ENCODE measurements around the gene REPIN1. TPM values are rescaled to one million over a fixed set of nuclear protein-coding genes. Genes with fewer than 3 reads are reported as not detected.

The REPIN1 gene
- total RNA-seq, 1 experiment from 2014 or later = 113 TPM

GRCh38 chr7:150420987-150421674, 52.5 kb downstream of the REPIN1 start:
- Histone ChIP-seq H3K4me3 (ENCODE audit: low read depth, low read length, poor library complexity, severe bottlenecking) (no peak overlapping the region), H3K9me3 (ENCODE audit: low read depth, low read length, poor library complexity, severe bottlenecking) (no peaks in the 10 kb centered on the region), H3K4me1 (ENCODE audit: insufficient read depth, low read length, poor library complexity, severe bottlenecking) (peaks cover 4% of the 10 kb centered on the region), H3K36me3 (ENCODE audit: insufficient read depth, low read length, poor library complexity, severe bottlenecking) (no peaks in the 10 kb centered on the region), H3K27me3 (replicated peaks; ENCODE audit: insufficient read depth, low read depth, low read length, poor library complexity) (no peaks in the 10 kb centered on the region), H3K27ac (ENCODE audit: low read depth, low read length, poor library complexity, severe bottlenecking) (no peak overlapping the region)
- ChIA-PET CTCF (no interaction called here), POLR2A (ENCODE audit: low non-redundant PET) (no interaction called here)
- no TSS peak for BruUV-seq (replicated peaks)
- intact Hi-C loops (cut with micrococcal nuclease; ENCODE audit: unreplicated experiment) = loop anchor here (1.0 to 5.0 kb wide), 2 partner anchors 64 to 135 kb away; no protein-coding TSS in a partner anchor
- TF ChIP-seq, protein P1, sequence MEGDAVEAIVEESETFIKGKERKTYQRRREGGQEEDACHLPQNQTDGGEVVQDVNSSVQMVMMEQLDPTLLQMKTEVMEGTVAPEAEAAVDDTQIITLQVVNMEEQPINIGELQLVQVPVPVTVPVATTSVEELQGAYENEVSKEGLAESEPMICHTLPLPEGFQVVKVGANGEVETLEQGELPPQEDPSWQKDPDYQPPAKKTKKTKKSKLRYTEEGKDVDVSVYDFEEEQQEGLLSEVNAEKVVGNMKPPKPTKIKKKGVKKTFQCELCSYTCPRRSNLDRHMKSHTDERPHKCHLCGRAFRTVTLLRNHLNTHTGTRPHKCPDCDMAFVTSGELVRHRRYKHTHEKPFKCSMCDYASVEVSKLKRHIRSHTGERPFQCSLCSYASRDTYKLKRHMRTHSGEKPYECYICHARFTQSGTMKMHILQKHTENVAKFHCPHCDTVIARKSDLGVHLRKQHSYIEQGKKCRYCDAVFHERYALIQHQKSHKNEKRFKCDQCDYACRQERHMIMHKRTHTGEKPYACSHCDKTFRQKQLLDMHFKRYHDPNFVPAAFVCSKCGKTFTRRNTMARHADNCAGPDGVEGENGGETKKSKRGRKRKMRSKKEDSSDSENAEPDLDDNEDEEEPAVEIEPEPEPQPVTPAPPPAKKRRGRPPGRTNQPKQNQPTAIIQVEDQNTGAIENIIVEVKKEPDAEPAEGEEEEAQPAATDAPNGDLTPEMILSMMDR (conservative IDR thresholded peaks at IDR 0.05; ENCODE audit: low read depth, low read length) = peak; percentile 96
- no peak for TF ChIP-seq EZH2 (IDR thresholded peaks at IDR 0.05; ENCODE audit: borderline replicate concordance, low read depth, low read length, poor library complexity, severe bottlenecking)
- peak; percentile 88 for DNase-seq (ENCODE audit: low spot score)

- no peak for DNase-seq (ENCODE audit: low spot score)
These were observed 53.2 kb downstream of the REPIN1 start for GRCh38 chr7:150421831-150422230.

More at GRCh38 chr7:150421831-150422230, 53.2 kb downstream of the REPIN1 start:
- H3K27me3 ChIP-seq (replicated peaks; ENCODE audit: insufficient read depth, low read depth, low read length, poor library complexity) = no peaks in the 10 kb centered on the region
- POLR2A ChIA-PET (ENCODE audit: low non-redundant PET) = no interaction called here
- H3K4me1 ChIP-seq (ENCODE audit: insufficient read depth, low read length, poor library complexity, severe bottlenecking) = peaks cover 4% of the 10 kb centered on the region
- intact Hi-C loops (cut with micrococcal nuclease; ENCODE audit: unreplicated experiment) = loop anchor here (1.0 to 5.0 kb wide), 2 partner anchors 65 to 136 kb away; no protein-coding TSS in a partner anchor
- BruUV-seq (replicated peaks) = no TSS peak
- no peaks in the 10 kb centered on the region for H3K9me3 ChIP-seq (ENCODE audit: low read depth, low read length, poor library complexity, severe bottlenecking)
- H3K4me3 ChIP-seq (ENCODE audit: low read depth, low read length, poor library complexity, severe bottlenecking) = no peak overlapping the region
- no peaks in the 10 kb centered on the region for H3K36me3 ChIP-seq (ENCODE audit: insufficient read depth, low read length, poor library complexity, severe bottlenecking)
- CTCF ChIA-PET = no interaction called here
- H3K27ac ChIP-seq (ENCODE audit: low read depth, low read length, poor library complexity, severe bottlenecking) = no peak overlapping the region
- TF ChIP-seq EZH2 (IDR thresholded peaks at IDR 0.05; ENCODE audit: borderline replicate concordance, low read depth, low read length, poor library complexity, severe bottlenecking) = no peak
- TF ChIP-seq, protein P1 (conservative IDR thresholded peaks at IDR 0.05; ENCODE audit: low read depth, low read length) = no peak

Other genes starting within 250 kb of the REPIN1 start
- 48.1 and 48.5 TPM in 2 replicates for gene LRRC61, start 45.5 kb upstream of the REPIN1 start, total RNA-seq (2021)
- gene ACTR3C, start 45.3 kb upstream of the REPIN1 start, total RNA-seq (2021) = 4.5 TPM in 2 replicates
- not detected in 2 replicates for gene RARRES2, start 27.2 kb upstream of the REPIN1 start, total RNA-seq (2021)
- gene ZNF775, start 10.5 kb downstream of the REPIN1 start, total RNA-seq (2021) = 12.1 and 14.3 TPM in 2 replicates
- 0.07 TPM in 1 of 2 replicates, not detected in the other for gene GIMAP8, start 81.8 kb downstream of the REPIN1 start, total RNA-seq (2021)
- gene GIMAP7, start 146.1 kb downstream of the REPIN1 start, total RNA-seq (2021) = not detected in 2 replicates
- not detected in 2 replicates for gene GIMAP4, start 198.6 kb downstream of the REPIN1 start, total RNA-seq (2021)

All from A673 (cell line).